SH-SY5Y (cell line): Measurements from ENCODE around the gene TBX2.

Source experiments
- GATA2 ChIP-seq: IDR thresholded peaks from 2 replicates; pipeline ENCODE4 v1.6.1; 2011; ENCODE audit warnings: mild to moderate bottlenecking, low read depth, low read length
- GATA3 ChIP-seq: IDR thresholded peaks from 2 replicates; pipeline ENCODE4 v1.6.1; 2011; ENCODE audit warnings: low read depth, mild to moderate bottlenecking, low read length, moderate library complexity

GRCh38 chr17:61388561-61389356 lies 10.9 kb upstream of the TBX2 start:
- no peak for TF ChIP-seq GATA2
- TF ChIP-seq GATA3 = no peak
